GM12892 (cell line): ENCODE measurements around the gene MAN1A1.

ENCODE experiments used
- POLR2A ChIP-seq: IDR thresholded peaks from 2 replicates; pipeline ENCODE4 v1.6.1; 2011; ENCODE audit warnings: low read depth, low read length, control low read depth
- POLR2AphosphoS5 ChIP-seq: IDR thresholded peaks from 2 replicates; pipeline ENCODE4 v1.6.1; 2011; ENCODE audit warnings: low read depth, low read length, control low read depth
- TAF1 ChIP-seq: IDR thresholded peaks from 2 replicates; pipeline ENCODE4 v1.6.1; 2011; ENCODE audit warnings: low read depth, mild to moderate bottlenecking, control low read depth, low read length, borderline replicate concordance

DNA sequence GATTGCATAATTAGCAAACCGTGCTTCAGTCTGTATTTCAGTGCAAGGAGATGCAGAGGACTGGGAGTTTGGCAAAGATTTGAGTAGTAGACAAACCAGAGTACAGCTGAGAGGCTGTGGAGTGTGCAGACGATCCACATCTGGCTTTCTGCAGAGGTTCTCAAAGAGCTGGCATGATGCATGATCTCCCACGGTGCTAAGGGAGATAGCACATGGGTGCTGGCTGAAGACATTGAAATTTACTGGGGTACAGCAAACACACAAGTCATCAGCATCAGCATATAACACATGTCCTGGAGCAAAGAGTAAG is 192.1 kb downstream of the MAN1A1 start:
- no peak for TF ChIP-seq TAF1
- no peak for TF ChIP-seq POLR2AphosphoS5
- TF ChIP-seq POLR2A = no peak
